Neural progenitor cell (in vitro differentiated cells): ENCODE data around the gene YIF1B. TPM values are rescaled to one million over a fixed set of nuclear protein-coding genes. Genes with fewer than 3 reads are reported as not detected.

Experiments
- DNase-seq: peaks from one replicate; pipeline ENCODE4 v3.0.0-alpha.2; 2016; ENCODE audit warnings: low spot score
- H2AFZ ChIP-seq: fragments of 200-600 bp; sonication (generic); replicated peaks from 2 replicates; pipeline ENCODE4 v1.6.1; 2016; ENCODE audit warnings: antibody characterized with exemption
- H3F3A ChIP-seq: fragments of 200-600 bp; sonication (generic); 2 replicates; pipeline ENCODE4 v1.6.1; 2016; ENCODE audit warnings: antibody characterized with exemption, low read depth
- H3K27ac ChIP-seq: fragments of 200-600 bp; sonication (generic); 2 replicates; pipeline ENCODE4 v1.5.1; 2016; ENCODE audit warnings: mild to moderate bottlenecking
- H3K27me3 ChIP-seq: fragments of 200-600 bp; sonication (generic); 2 replicates; pipeline ENCODE4 v1.6.1; 2016; ENCODE audit warnings: mild to moderate bottlenecking, moderate library complexity
- H3K36me3 ChIP-seq: fragments of 200-600 bp; sonication (generic); 2 replicates; pipeline ENCODE4 v1.5.1; 2016
- H3K4me1 ChIP-seq: fragments of 200-600 bp; sonication (generic); 2 replicates; pipeline ENCODE4 v1.6.1; 2016; ENCODE audit warnings: mixed run types
- H3K4me2 ChIP-seq: fragments of 200-600 bp; sonication (generic); 2 replicates; pipeline ENCODE4 v1.6.1; 2016
- H3K4me3 ChIP-seq: fragments of 200-600 bp; sonication (generic); 2 replicates; pipeline ENCODE4 v1.5.1; 2016
- H3K79me2 ChIP-seq: fragments of 200-600 bp; sonication (generic); 2 replicates; pipeline ENCODE4 v1.6.1; 2016; ENCODE audit warnings: low read depth
- H3K9ac ChIP-seq: fragments of 200-600 bp; sonication (generic); 2 replicates; pipeline ENCODE4 v1.6.1; 2016
- H3K9me3 ChIP-seq: fragments of 200-600 bp; sonication (generic); 2 replicates; pipeline ENCODE4 v1.5.1; 2016; ENCODE audit warnings: low read depth
- H4K20me1 ChIP-seq: fragments of 200-600 bp; sonication (generic); 2 replicates; pipeline ENCODE4 v1.6.1; 2016; ENCODE audit warnings: low read depth
- H3K27ac Mint-ChIP-seq: 3 replicates; pipeline ENCODE4 v1.8.0; 2021; ENCODE audit warnings: mixed read lengths
- H3K27me3 Mint-ChIP-seq: 2 replicates; pipeline ENCODE4 v1.8.0; 2022; ENCODE audit warnings: low read depth, mild to moderate bottlenecking, inconsistent platforms, moderate library complexity, mixed read lengths; ENCODE audit not compliant: insufficient read depth
- H3K36me3 Mint-ChIP-seq: 3 replicates; pipeline ENCODE4 v1.8.0; 2021; ENCODE audit warnings: mixed read lengths
- H3K4me1 Mint-ChIP-seq: 3 replicates; pipeline ENCODE4 v1.8.0; 2021; ENCODE audit warnings: mixed read lengths
- H3K4me3 Mint-ChIP-seq: 3 replicates; pipeline ENCODE4 v1.8.0; 2021; ENCODE audit warnings: mild to moderate bottlenecking, moderate library complexity, mixed read lengths
- H3K9me3 Mint-ChIP-seq: 3 replicates; pipeline ENCODE4 v1.8.0; 2020; ENCODE audit warnings: mixed read lengths
- CTCF ChIP-seq: fragments of 200-600 bp; sonication (generic); IDR thresholded peaks from 2 replicates; pipeline ENCODE4 v1.5.1; 2017; ENCODE audit warnings: antibody characterized with exemption, mild to moderate bottlenecking
- EZH2 ChIP-seq: fragments of 200-600 bp; sonication (generic); IDR thresholded peaks from 2 replicates; pipeline ENCODE4 v1.6.1; 2017; ENCODE audit warnings: antibody characterized with exemption, mild to moderate bottlenecking, moderate library complexity
- EZH2phosphoT487 ChIP-seq: fragments of 200-600 bp; sonication (generic); IDR thresholded peaks from 2 replicates; pipeline ENCODE4 v1.6.1; 2017; ENCODE audit warnings: antibody characterized with exemption
- total RNA-seq: library from RNA; depleted of rRNA; stranded (reverse); fragments of >200 nt; gene quantifications from 2 replicates; pipeline ENCODE4 v1.2.3, GENCODE V29; 2015; ENCODE audit warnings: low replicate concordance

Gene YIF1B
- total RNA-seq, 1 donor from 2014 or later = 38.1 TPM

GRCh38 chr19:38304352-38304865 is 11.3 kb downstream of the YIF1B start:
- no peaks in the 10 kb centered on the region for H3K9me3 ChIP-seq
- H2AFZ ChIP-seq = no peak overlapping the region
- TF ChIP-seq EZH2phosphoT487 = no peak
- TF ChIP-seq EZH2 = no peak
- no peak for TF ChIP-seq CTCF
- Mint-ChIP-seq H3K27ac (no peak overlapping the region), H3K9me3 (no peaks in the 10 kb centered on the region), H3K4me3 (no peak overlapping the region), H3K4me1 (peaks cover 5% of the 10 kb centered on the region), H3K27me3 (peaks cover 4% of the 10 kb centered on the region), H3K36me3 (no peaks in the 10 kb centered on the region)
- H3K27ac ChIP-seq = no peak overlapping the region
- peak overlapping the region; percentile 26 for H3K4me3 ChIP-seq
- peaks cover 17% of the 10 kb centered on the region for H3K27me3 ChIP-seq
- H3K4me2 ChIP-seq = peak overlapping the region; percentile 69
- peaks cover 5% of the 10 kb centered on the region for H3K4me1 ChIP-seq
- H3K36me3 ChIP-seq = no peaks in the 10 kb centered on the region
- DNase-seq = no peak
- H3F3A ChIP-seq = peaks cover 15% of the 10 kb centered on the region
- H3K79me2 ChIP-seq = no peaks in the 10 kb centered on the region
- no peak overlapping the region for H3K9ac ChIP-seq
- H4K20me1 ChIP-seq = peaks cover 3% of the 10 kb centered on the region

- H3K4me3 ChIP-seq = peak within 1 kb of the TSS; percentile 26
- H3K27me3 Mint-ChIP-seq = peaks cover 4% of the 10 kb centered on the region
- H3K9me3 ChIP-seq = no peaks in the 10 kb centered on the region
- H3K36me3 ChIP-seq = no peaks in the 10 kb centered on the region
- H3K9me3 Mint-ChIP-seq = no peaks in the 10 kb centered on the region
- no peak within 1 kb of the TSS for H3K4me3 Mint-ChIP-seq
- DNase-seq = no peak
- no peaks in the 10 kb centered on the region for H3K36me3 Mint-ChIP-seq
- peaks cover 5% of the 10 kb centered on the region for H3K4me1 Mint-ChIP-seq
- peaks cover 17% of the 10 kb centered on the region for H3K27me3 ChIP-seq
- peaks cover 15% of the 10 kb centered on the region for H3F3A ChIP-seq
- H3K9ac ChIP-seq = no peak within 1 kb of the TSS
- H4K20me1 ChIP-seq = peaks cover 3% of the 10 kb centered on the region
- H3K27ac Mint-ChIP-seq = no peak within 1 kb of the TSS
- no peaks in the 10 kb centered on the region for H3K79me2 ChIP-seq
- H3K4me2 ChIP-seq = peak within 1 kb of the TSS; percentile 69
- H3K4me1 ChIP-seq = peaks cover 5% of the 10 kb centered on the region
- no peak for TF ChIP-seq CTCF
- no peak for TF ChIP-seq EZH2phosphoT487
- no peak for TF ChIP-seq EZH2
- H2AFZ ChIP-seq = no peak within 1 kb of the TSS
- no peak within 1 kb of the TSS for H3K27ac ChIP-seq
These were observed 12.0 kb downstream of the YIF1B start, which contains the start of gene C19orf33 for GRCh38 chr19:38303517-38304351. TSS of gene C19orf33 (plus strand) at chr19:38304251. CDS start at chr19:38304262, 11 bp downstream.

DNA sequence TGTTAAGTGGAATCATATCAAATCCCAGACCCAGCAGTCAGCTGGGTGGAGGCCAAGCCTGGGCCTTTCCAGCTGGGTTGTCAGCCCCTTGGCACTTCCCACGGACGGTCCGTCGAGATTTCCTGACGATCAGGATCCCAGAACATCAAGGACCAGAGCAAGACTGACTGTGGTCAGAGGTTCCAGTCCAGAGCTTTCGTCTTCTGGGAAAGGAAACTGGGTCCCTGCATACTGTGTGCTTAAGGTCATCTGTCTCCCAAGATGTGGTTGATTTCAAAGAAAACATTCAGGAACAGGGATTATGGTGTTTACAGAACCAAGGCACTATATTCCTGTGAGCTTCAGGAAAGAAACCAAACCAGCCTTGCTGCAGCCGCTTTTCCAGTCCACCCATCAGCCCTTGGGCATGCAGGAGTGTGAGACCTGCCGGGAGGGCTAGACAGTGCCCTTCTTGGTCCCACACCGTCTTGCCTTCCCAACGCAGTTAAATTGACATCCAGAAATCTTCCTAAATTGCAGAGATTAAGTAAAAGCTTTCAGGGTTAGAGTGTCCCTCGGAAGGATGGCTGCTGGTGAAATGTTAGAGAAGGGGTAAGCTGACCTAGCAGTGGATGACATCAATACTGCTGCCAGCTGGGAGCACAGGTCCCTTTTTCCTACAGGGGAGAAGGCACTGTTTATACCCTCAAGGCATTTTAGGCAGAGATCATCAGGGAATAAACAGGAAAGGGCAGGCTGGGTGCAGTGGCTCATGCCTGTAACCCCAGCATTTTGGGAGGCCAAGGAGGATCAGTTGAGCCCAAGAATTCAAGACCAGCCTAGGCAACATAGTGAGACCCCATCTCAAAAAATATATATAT is 16.7 kb downstream of the YIF1B start:
- TF ChIP-seq CTCF (no peak), EZH2phosphoT487 (no peak), EZH2 (no peak)
- H3K36me3 Mint-ChIP-seq = no peaks in the 10 kb centered on the region
- peaks cover under 1% of the 10 kb centered on the region for H3F3A ChIP-seq
- H3K27ac ChIP-seq = no peak overlapping the region
- H3K9me3 Mint-ChIP-seq = no peaks in the 10 kb centered on the region
- H3K9me3 ChIP-seq = no peaks in the 10 kb centered on the region
- H3K36me3 ChIP-seq = no peaks in the 10 kb centered on the region
- H3K27ac Mint-ChIP-seq = no peak overlapping the region
- no peaks in the 10 kb centered on the region for H3K4me1 ChIP-seq
- H3K79me2 ChIP-seq = no peaks in the 10 kb centered on the region
- peaks cover 9% of the 10 kb centered on the region for H3K4me1 Mint-ChIP-seq
- H3K4me2 ChIP-seq = no peak overlapping the region
- no peaks in the 10 kb centered on the region for H4K20me1 ChIP-seq
- H2AFZ ChIP-seq = no peak overlapping the region
- H3K9ac ChIP-seq = no peak overlapping the region
- no peak overlapping the region for H3K4me3 ChIP-seq
- no peak overlapping the region for H3K4me3 Mint-ChIP-seq
- no peak for DNase-seq
- H3K27me3 Mint-ChIP-seq = no peaks in the 10 kb centered on the region
- peaks cover 11% of the 10 kb centered on the region for H3K27me3 ChIP-seq
